ENCODE results near the gene GPC6. TPM values are rescaled to one million over a fixed set of nuclear protein-coding genes. Genes with fewer than 3 reads are reported as not detected.

Gene GPC6
- polyA plus RNA-seq, 1 donor from 2014 or later: 9.0 TPM

DNA sequence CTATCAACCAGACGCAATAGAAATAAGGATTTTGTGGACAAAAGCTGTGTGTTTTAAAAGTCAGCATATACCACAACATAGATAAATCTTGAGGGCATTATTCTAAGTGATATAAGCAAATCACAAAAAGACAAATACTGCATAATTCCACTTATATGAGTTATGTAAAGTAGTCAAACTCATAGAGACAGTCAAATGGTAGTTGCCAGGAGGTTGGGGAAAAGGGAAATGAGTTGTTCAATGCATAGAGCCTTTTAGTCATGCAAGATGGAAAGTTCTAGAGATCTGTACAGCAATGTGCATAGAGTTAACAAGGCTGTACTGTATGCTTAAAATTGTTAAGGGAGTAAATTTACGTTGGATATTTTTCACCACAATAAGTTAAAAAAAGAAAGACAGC, 1008.1 kb downstream of the GPC6 start:
- Histone ChIP-seq H2AFZ (ENCODE audit: low read depth, low read length) (no peak overlapping the region), H3K36me3 (ENCODE audit: insufficient read depth, low read length) (no peaks in the 10 kb centered on the region), H3K79me2 (replicated peaks; ENCODE audit: insufficient read depth, low read length) (no peaks in the 10 kb centered on the region), H3K9me2 (ENCODE audit: insufficient read depth, low read length) (no peaks in the 10 kb centered on the region), H3K9me3 (ENCODE audit: low read length) (no peaks in the 10 kb centered on the region), H3K4me3 (ENCODE audit: low read length) (no peak overlapping the region), H3K9ac (ENCODE audit: low read length) (no peak overlapping the region), H4K20me1 (ENCODE audit: insufficient read depth) (no peaks in the 10 kb centered on the region), H3K27ac (ENCODE audit: low read length) (no peak overlapping the region), H3K4me2 (ENCODE audit: low read length) (no peak overlapping the region), H3K27me3 (ENCODE audit: insufficient read depth, low read depth, low read length) (no peaks in the 10 kb centered on the region), H3F3A (ENCODE audit: insufficient read depth, low read length, poor library complexity, severe bottlenecking) (no peaks in the 10 kb centered on the region)
- TF ChIP-seq, protein P1, sequence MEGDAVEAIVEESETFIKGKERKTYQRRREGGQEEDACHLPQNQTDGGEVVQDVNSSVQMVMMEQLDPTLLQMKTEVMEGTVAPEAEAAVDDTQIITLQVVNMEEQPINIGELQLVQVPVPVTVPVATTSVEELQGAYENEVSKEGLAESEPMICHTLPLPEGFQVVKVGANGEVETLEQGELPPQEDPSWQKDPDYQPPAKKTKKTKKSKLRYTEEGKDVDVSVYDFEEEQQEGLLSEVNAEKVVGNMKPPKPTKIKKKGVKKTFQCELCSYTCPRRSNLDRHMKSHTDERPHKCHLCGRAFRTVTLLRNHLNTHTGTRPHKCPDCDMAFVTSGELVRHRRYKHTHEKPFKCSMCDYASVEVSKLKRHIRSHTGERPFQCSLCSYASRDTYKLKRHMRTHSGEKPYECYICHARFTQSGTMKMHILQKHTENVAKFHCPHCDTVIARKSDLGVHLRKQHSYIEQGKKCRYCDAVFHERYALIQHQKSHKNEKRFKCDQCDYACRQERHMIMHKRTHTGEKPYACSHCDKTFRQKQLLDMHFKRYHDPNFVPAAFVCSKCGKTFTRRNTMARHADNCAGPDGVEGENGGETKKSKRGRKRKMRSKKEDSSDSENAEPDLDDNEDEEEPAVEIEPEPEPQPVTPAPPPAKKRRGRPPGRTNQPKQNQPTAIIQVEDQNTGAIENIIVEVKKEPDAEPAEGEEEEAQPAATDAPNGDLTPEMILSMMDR (IDR thresholded peaks at IDR 0.05; ENCODE audit: poor library complexity, severe bottlenecking): no peak
- no peak for TF ChIP-seq MXI1 (conservative IDR thresholded peaks at IDR 0.05; ENCODE audit: poor library complexity, severe bottlenecking)

DNA sequence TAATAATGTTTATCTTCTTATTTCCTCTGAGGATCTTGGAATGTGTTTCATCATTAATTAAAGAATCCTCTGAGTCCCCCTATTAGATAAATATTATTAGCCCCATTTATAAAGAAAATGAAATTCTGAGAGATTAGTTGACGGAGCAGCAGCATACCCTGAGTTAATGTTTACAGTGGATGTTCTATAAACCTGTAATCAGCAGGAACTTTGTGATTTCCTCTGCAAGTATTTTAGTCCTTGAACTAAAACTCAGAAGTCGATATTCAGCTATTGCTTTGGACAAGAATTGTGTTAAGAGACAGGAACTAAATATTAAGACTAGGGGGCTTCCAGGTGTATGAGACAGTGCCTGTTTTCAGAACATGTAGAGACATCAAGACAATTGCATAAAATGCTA, 1009.5 kb downstream of the GPC6 start:
- no peaks in the 10 kb centered on the region for H4K20me1 ChIP-seq (ENCODE audit: insufficient read depth)
- H3K79me2 ChIP-seq (replicated peaks; ENCODE audit: insufficient read depth, low read length): no peaks in the 10 kb centered on the region
- H3K9ac ChIP-seq (ENCODE audit: low read length): no peak overlapping the region
- no peaks in the 10 kb centered on the region for H3K9me3 ChIP-seq (ENCODE audit: low read length)
- no peak overlapping the region for H3K4me2 ChIP-seq (ENCODE audit: low read length)
- H3K27me3 ChIP-seq (ENCODE audit: insufficient read depth, low read depth, low read length): no peaks in the 10 kb centered on the region
- TF ChIP-seq, protein P1 (IDR thresholded peaks at IDR 0.05; ENCODE audit: poor library complexity, severe bottlenecking): no peak
- TF ChIP-seq TAF1 (IDR thresholded peaks at IDR 0.05; ENCODE audit: low read depth) (no peak), RAD21 (conservative IDR thresholded peaks at IDR 0.05) (no peak), POLR2AphosphoS5 (IDR thresholded peaks at IDR 0.05) (no peak), MXI1 (conservative IDR thresholded peaks at IDR 0.05; ENCODE audit: poor library complexity, severe bottlenecking) (no peak), EP300 (conservative IDR thresholded peaks at IDR 0.05; ENCODE audit: poor library complexity, severe bottlenecking) (no peak), EZH2 (IDR thresholded peaks at IDR 0.05; ENCODE audit: borderline replicate concordance, insufficient read depth, low read length, poor library complexity, severe bottlenecking) (no peak), SMC3 (conservative IDR thresholded peaks at IDR 0.05; ENCODE audit: poor library complexity) (no peak)
- TF ChIP-seq, protein P2, sequence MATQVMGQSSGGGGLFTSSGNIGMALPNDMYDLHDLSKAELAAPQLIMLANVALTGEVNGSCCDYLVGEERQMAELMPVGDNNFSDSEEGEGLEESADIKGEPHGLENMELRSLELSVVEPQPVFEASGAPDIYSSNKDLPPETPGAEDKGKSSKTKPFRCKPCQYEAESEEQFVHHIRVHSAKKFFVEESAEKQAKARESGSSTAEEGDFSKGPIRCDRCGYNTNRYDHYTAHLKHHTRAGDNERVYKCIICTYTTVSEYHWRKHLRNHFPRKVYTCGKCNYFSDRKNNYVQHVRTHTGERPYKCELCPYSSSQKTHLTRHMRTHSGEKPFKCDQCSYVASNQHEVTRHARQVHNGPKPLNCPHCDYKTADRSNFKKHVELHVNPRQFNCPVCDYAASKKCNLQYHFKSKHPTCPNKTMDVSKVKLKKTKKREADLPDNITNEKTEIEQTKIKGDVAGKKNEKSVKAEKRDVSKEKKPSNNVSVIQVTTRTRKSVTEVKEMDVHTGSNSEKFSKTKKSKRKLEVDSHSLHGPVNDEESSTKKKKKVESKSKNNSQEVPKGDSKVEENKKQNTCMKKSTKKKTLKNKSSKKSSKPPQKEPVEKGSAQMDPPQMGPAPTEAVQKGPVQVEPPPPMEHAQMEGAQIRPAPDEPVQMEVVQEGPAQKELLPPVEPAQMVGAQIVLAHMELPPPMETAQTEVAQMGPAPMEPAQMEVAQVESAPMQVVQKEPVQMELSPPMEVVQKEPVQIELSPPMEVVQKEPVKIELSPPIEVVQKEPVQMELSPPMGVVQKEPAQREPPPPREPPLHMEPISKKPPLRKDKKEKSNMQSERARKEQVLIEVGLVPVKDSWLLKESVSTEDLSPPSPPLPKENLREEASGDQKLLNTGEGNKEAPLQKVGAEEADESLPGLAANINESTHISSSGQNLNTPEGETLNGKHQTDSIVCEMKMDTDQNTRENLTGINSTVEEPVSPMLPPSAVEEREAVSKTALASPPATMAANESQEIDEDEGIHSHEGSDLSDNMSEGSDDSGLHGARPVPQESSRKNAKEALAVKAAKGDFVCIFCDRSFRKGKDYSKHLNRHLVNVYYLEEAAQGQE (IDR thresholded peaks at IDR 0.05; ENCODE audit: borderline replicate concordance): no peak
- H3F3A ChIP-seq (ENCODE audit: insufficient read depth, low read length, poor library complexity, severe bottlenecking): no peaks in the 10 kb centered on the region
- no peak overlapping the region for H2AFZ ChIP-seq (ENCODE audit: low read depth, low read length)
- no peaks in the 10 kb centered on the region for H3K9me2 ChIP-seq (ENCODE audit: insufficient read depth, low read length)
- no peaks in the 10 kb centered on the region for H3K36me3 ChIP-seq (ENCODE audit: insufficient read depth, low read length)
- no peak overlapping the region for H3K4me3 ChIP-seq (ENCODE audit: low read length)
- H3K27ac ChIP-seq (ENCODE audit: low read length): no peak overlapping the region

Data from neural cell (in vitro differentiated cells).